Measurements from ENCODE around the gene PCBP2. TPM values are rescaled to one million over a fixed set of nuclear protein-coding genes. Genes with fewer than 3 reads are reported as not detected.

The PCBP2 gene
- polyA plus RNA-seq, 3 donors, result 79.6 to 588 (median 81.9) TPM

DNA sequence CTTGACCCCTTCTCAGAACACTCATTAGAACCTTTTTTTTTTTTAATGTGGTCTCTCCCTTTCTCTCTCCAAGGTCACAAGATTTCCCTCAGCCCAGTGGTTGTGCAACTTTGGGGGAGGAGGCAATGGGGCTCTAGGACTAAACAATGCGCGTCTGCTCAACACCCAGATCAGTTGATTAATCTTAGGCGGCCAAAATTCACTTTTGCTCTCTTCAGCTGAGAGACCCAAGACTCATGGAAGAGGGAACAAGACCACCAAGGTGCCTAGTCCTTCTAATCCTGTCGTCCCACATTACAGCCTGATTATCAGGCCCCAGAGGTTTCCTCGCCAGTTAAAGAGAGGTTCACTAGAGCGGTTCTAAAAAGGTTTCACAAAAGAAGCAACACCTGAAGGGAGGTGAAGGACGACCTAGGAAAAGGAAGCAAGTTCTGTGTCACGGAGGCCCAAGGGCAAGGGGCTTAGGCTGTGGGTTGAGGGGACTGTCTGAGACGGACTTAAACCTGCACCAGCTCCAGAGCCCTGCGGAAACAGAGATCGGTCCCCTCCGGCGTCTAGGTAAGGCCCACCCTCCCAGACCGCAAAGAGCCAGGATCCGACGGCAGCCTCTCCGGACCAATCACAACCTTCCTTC, 48.4 kb downstream of the PCBP2 start:
- Histone ChIP-seq H3K27me3 (ENCODE audit: control insufficient read depth in 2 of 2, insufficient read depth in 2 of 2, low read length in 2 of 2) (no peaks in the 10 kb centered on the region), H4K20me1 (ENCODE audit: insufficient read depth, low read length) (no peaks in the 10 kb centered on the region), H3K9me3 (replicated peaks in 1 of 2; ENCODE audit: control insufficient read depth in 1 of 2, insufficient read depth in 1 of 2, low read length in 2 of 2) (no peaks in the 10 kb centered on the region), H3K36me3 (replicated peaks in 1 of 2; ENCODE audit: control insufficient read depth in 1 of 2, insufficient read depth in 2 of 2, low read length in 2 of 2) (peaks cover 12 to 19% of the 10 kb centered on the region in 2 donors), H3K4me3 (replicated peaks in 1 of 3; ENCODE audit: low read depth in 2 of 3, low read length in 3 of 3) (peak overlapping the region; percentile 74 to 83 (median 81)), H3K4me2 (replicated peaks; ENCODE audit: extremely low read depth, low read length, poor library complexity, severe bottlenecking) (peak overlapping the region; percentile 97), H3K27ac (ENCODE audit: low read depth in 1 of 2, low read length in 2 of 2) (peak overlapping the region; percentile 99), H2AFZ (ENCODE audit: insufficient read depth, low read depth, low read length, poor library complexity, severe bottlenecking) (peak overlapping the region; percentile 84), H3K79me2 (ENCODE audit: insufficient read depth, low read length) (peaks cover 24% of the 10 kb centered on the region), H3K4me1 (ENCODE audit: control insufficient read depth in 1 of 2, insufficient read depth in 2 of 2, low read length in 2 of 2) (peaks cover 45 to 49% of the 10 kb centered on the region in 2 donors), H3K9ac (ENCODE audit: insufficient read depth, low read length, poor library complexity, severe bottlenecking) (peak overlapping the region; percentile 88)
- Mint-ChIP-seq H3K9me3 (no peaks in the 10 kb centered on the region), H3K36me3 (peaks cover 11 to 21% of the 10 kb centered on the region in 2 donors), H3K27ac (peak overlapping the region; percentile 97 to 99 (median 99)), H3K4me1 (peaks cover 51% of the 10 kb centered on the region), H3K4me3 (peak overlapping the region; percentile 88 to 100), H3K27me3 (ENCODE audit: low read depth in 3 of 3) (peaks cover 0 to 6% (median 0%) of the 10 kb centered on the region in 3 donors)
- TF ChIP-seq, protein P1, sequence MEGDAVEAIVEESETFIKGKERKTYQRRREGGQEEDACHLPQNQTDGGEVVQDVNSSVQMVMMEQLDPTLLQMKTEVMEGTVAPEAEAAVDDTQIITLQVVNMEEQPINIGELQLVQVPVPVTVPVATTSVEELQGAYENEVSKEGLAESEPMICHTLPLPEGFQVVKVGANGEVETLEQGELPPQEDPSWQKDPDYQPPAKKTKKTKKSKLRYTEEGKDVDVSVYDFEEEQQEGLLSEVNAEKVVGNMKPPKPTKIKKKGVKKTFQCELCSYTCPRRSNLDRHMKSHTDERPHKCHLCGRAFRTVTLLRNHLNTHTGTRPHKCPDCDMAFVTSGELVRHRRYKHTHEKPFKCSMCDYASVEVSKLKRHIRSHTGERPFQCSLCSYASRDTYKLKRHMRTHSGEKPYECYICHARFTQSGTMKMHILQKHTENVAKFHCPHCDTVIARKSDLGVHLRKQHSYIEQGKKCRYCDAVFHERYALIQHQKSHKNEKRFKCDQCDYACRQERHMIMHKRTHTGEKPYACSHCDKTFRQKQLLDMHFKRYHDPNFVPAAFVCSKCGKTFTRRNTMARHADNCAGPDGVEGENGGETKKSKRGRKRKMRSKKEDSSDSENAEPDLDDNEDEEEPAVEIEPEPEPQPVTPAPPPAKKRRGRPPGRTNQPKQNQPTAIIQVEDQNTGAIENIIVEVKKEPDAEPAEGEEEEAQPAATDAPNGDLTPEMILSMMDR (IDR thresholded peaks at IDR 0.05), result no peak
- peak; percentile 77 to 85 (median 84) for DNase-seq
- intact Hi-C loops (cut with micrococcal nuclease), result loop anchor here (1.0 to 10.0 kb wide), 4 partner anchors 48 to 285 kb away; partner anchors contain the start of genes AAAS (in 1 of the 2) and PCBP2 (in 1 of the 2)
- 0% methylated on average over 14 of the region's 17 CpGs for WGBS (ENCODE audit: insufficient coverage)

DNA sequence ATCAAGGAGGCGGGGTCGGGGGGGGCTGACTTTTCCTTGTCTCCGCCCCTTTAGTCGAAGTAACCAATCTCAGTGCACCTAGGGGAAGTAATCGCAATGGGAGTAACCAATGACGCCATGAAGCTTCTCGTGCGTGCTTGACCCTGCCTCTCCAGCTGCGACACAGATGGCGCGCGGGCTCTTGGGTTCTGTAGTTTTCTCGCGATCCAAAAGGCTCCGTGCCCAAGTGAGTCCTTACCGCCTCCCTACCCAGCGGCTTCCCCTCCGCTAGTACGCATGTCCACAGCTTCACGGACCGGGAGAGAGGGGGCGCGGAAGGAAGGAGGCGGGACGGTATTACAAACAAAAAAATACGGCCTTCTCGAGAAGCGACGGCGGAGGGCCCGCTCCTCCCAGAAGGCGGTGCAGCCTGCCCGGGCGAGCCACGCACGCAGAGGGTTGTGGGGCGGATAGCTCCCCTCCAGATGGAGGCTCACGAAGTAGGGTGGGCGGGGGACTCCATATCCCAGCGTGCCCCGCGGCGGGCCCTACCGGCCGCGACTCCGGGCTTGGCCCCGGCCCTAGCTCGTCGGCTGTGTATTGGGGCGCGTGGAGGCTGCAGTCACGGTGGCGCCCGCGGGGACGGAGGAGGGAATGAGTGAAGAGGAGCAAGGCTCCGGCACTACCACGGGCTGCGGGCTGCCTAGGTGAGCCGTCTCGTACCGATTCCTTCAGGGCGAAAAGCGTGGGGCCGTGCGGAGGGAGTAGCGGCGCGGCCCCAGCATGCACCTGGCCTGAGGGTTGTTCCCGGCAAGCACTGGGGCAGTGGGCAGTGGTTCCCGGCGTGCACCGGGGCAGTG, 49.1 kb downstream of the PCBP2 start, which contains the start of gene TARBP2:
TARBP2 (plus strand) TSS at position 508 of the 839 bp plus-strand sequence; CDS start at position 634, 126 bp downstream.
- Mint-ChIP-seq H3K27me3 (ENCODE audit: low read depth in 3 of 3) (peaks cover 0 to 6% (median 0%) of the 10 kb centered on the region in 3 donors), H3K9me3 (no peaks in the 10 kb centered on the region), H3K27ac (peak within 1 kb of the TSS; percentile 97 to 99 (median 99)), H3K36me3 (peaks cover 18 to 28% of the 10 kb centered on the region in 2 donors), H3K4me3 (peak within 1 kb of the TSS; percentile 88 to 100), H3K4me1 (peaks cover 47% of the 10 kb centered on the region)
- intact Hi-C loops (cut with micrococcal nuclease), result loop anchor here (1.0 to 10.0 kb wide), 5 partner anchors 49 to 286 kb away; partner anchors contain the start of genes PCBP2 (in 2 of the 2) and AAAS (in 1 of the 2)
- peak; percentile 99 for DNase-seq
- H3K4me3 ChIP-seq (replicated peaks in 1 of 3; ENCODE audit: low read depth in 2 of 3, low read length in 3 of 3), result peak within 1 kb of the TSS; percentile 74 to 83 (median 81)
- H3K27ac ChIP-seq (ENCODE audit: low read depth in 1 of 2, low read length in 2 of 2), result peak within 1 kb of the TSS; percentile 99
- H3K9ac ChIP-seq (ENCODE audit: insufficient read depth, low read length, poor library complexity, severe bottlenecking), result peak within 1 kb of the TSS; percentile 88
- no peaks in the 10 kb centered on the region for H4K20me1 ChIP-seq (ENCODE audit: insufficient read depth, low read length)
- 0% methylated on average over 63 of the region's 74 CpGs for WGBS (ENCODE audit: insufficient coverage)
- H3K27me3 ChIP-seq (ENCODE audit: control insufficient read depth in 2 of 2, insufficient read depth in 2 of 2, low read length in 2 of 2), result no peaks in the 10 kb centered on the region
- H3K4me1 ChIP-seq (ENCODE audit: control insufficient read depth in 1 of 2, insufficient read depth in 2 of 2, low read length in 2 of 2), result peaks cover 42 to 46% of the 10 kb centered on the region in 2 donors
- H3K36me3 ChIP-seq (replicated peaks in 1 of 2; ENCODE audit: control insufficient read depth in 1 of 2, insufficient read depth in 2 of 2, low read length in 2 of 2), result peaks cover 15 to 27% of the 10 kb centered on the region in 2 donors
- TF ChIP-seq, protein P1 (IDR thresholded peaks at IDR 0.05), result no peak
- peak within 1 kb of the TSS; percentile 97 for H3K4me2 ChIP-seq (replicated peaks; ENCODE audit: extremely low read depth, low read length, poor library complexity, severe bottlenecking)
- peak within 1 kb of the TSS; percentile 91 for H2AFZ ChIP-seq (ENCODE audit: insufficient read depth, low read depth, low read length, poor library complexity, severe bottlenecking)
- peaks cover 24% of the 10 kb centered on the region for H3K79me2 ChIP-seq (ENCODE audit: insufficient read depth, low read length)
- no peaks in the 10 kb centered on the region for H3K9me3 ChIP-seq (replicated peaks in 1 of 2; ENCODE audit: control insufficient read depth in 1 of 2, insufficient read depth in 1 of 2, low read length in 2 of 2)

All from CD14-positive monocyte (primary cell).